GM10266 (cell line): Measurements from ENCODE around the gene APBA2.

ENCODE experiments used
- DNase-seq: peaks from one replicate; pipeline ENCODE4 v3.0.0; 2012; ENCODE audit errors: extremely low spot score
- TF ChIP-seq, protein P1 (sequence below): IDR thresholded peaks from 2 replicates; pipeline ENCODE4 v1.5.1; 2012; ENCODE audit warnings: mild to moderate bottlenecking, low read depth; ENCODE audit not compliant: control insufficient read depth, insufficient read depth; ENCODE audit errors: missing control alignments

APBA2 gene

DNA sequence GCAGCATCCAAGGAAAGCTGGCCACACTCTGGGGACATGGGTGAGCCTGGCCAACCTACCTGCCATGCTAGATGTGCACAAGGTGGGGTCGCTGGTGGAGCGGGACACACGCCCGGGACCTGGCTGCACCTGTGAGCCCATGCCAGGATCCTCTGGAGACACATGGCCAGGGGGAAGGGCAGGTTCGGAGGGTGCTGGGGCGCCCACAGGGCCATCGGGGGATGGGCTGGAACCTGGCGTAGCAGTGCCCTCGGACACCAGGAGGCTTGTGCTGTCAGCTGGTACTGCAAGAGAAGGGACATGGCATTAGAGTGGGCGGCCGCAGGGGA, 240.4 kb downstream of the APBA2 start:
- no peak for DNase-seq

DNA sequence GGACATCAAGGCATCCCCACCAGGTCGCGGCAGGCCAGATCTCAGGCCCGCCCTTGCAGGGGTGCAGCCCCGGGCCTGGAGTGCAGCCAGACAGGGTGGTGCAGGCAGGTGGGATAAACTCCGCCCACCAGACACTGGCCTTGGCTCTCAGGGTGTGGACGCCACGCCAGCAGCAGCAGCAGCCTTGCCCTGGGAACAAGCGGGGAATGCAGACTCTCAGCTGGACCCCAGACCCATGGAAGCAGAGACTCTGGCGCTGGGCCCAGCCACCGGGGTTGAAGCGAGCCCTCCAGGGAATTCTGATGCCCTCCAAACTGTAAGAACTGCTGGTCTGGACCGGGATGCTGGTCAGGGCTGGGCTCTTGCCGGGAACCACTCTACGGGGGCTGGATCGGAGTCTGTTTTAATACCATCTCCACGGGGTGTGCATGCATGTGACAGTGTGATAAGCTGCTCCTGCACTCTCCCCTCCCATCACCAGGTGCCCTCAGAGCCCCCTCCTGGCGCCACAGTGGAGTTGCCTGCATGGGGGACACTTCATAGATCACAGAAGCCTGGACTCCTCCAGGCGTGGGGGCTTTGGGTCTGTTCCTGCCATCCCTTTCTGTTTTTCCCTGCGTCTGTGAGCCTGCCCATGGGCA, 241.2 kb downstream of the APBA2 start:
- TF ChIP-seq, protein P1, sequence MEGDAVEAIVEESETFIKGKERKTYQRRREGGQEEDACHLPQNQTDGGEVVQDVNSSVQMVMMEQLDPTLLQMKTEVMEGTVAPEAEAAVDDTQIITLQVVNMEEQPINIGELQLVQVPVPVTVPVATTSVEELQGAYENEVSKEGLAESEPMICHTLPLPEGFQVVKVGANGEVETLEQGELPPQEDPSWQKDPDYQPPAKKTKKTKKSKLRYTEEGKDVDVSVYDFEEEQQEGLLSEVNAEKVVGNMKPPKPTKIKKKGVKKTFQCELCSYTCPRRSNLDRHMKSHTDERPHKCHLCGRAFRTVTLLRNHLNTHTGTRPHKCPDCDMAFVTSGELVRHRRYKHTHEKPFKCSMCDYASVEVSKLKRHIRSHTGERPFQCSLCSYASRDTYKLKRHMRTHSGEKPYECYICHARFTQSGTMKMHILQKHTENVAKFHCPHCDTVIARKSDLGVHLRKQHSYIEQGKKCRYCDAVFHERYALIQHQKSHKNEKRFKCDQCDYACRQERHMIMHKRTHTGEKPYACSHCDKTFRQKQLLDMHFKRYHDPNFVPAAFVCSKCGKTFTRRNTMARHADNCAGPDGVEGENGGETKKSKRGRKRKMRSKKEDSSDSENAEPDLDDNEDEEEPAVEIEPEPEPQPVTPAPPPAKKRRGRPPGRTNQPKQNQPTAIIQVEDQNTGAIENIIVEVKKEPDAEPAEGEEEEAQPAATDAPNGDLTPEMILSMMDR: no peak
- DNase-seq: no peak

More for the DNA sequence above, 240.4 kb downstream of the APBA2 start:
- TF ChIP-seq, protein P1: no peak

DNA sequence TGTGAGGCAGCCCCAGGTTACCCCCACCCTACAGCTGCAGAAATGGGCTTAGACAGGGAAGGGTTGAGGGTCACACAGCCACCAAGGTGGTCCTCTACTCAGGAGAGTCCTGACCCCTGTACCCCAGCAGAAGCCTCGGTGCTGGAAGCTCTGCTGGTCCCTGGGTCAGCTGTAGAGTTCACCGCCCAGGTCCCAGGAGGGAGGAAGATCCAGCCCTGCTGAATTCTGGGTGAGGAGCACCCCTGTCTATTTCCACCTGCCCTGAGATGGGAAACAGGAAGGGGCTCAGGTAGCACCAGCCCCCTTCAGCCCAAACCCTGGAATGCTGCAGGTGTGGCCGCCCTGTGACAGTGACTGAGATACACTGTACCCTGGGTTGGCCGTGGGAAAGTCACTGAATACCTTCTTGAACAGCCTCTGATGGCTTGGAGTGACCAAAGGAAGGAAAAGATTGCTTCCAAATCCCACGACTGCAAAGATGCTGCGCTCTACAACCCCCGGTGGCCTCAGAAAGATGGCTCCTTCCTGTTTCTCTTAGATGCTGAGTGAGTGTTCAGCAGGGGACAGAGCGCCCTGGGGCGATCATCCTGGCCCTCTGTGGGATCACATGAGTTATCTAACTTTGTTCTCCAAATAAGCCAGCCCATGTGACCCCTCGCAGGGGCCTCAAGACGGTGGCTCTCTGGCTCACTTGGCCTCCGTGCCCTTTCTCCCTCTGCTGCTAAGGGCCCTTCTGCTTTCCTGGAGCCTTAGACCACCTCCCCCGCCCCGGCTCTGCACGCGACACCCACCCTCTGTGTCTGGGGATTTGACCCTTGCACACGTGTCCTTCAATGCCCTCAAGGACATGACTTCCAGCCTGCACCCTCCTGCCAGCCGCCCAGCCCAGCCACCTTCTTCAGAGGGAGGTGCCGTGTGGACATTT, 242.0 kb downstream of the APBA2 start:
- TF ChIP-seq, protein P1: no peak

DNA sequence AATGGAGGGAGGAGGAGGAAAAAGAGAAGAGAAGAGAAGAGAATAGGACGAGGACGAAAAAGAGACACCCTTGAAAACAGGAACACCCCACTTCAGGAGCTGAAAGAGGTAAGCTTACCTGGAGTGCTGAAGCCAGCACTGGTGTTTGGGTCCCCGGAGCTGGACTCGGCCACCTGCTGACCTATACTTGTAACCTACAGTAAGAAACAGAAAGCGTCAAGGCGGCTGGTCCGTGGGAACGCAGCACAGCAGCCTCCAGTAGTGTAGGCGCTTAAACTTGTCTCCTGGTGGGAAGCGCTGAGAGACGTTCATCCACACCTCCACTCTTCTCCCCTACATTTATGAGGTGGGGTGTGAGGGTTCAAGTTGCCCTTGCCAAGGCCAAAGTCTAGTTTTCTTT, 242.9 kb downstream of the APBA2 start:
- TF ChIP-seq, protein P1: no peak
- no peak for DNase-seq

More for the DNA sequence above, 242.0 kb downstream of the APBA2 start:
- no peak for DNase-seq

DNA sequence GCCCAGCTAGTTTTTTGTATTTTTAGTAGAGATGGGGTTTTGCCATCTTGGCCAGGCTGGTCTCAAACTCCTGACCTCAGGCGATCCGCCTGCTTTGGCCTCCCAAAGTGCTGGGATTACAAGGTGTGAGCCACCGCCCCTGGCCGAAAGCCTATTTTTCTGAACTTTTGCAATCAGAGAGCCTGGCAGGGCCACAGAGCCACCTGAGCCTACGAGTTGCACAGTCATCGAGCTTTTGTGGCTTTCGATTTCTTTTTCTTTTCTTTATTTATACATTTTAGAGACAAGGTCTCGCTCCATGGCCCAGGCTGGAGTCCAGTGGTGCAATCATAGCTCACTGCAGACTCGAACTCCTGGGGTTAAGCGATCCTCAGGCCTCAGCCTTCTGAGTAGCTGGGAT, 243.4 kb downstream of the APBA2 start:
- no peak for DNase-seq
- TF ChIP-seq, protein P1: no peak

DNA sequence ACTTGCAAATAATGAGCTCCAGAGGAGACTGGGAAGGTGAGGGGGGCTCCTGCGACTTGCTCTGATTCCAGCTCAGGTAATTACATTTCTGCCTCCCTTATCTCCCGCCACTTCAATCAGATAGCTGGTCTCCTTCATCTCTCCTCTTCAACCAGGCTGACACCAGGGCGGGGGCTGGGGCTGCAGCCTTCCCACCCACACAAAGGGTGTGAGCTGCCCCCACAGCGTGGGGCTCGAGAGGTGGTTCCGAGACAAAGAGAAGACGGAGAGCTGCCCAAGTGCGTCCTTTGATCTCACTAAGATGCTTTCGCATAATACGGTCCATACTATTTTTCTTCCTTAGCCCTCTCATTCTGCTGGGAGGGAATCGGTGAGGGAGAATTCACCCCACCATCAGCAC, 244.2 kb downstream of the APBA2 start:
- DNase-seq: no peak
- TF ChIP-seq, protein P1: no peak

DNA sequence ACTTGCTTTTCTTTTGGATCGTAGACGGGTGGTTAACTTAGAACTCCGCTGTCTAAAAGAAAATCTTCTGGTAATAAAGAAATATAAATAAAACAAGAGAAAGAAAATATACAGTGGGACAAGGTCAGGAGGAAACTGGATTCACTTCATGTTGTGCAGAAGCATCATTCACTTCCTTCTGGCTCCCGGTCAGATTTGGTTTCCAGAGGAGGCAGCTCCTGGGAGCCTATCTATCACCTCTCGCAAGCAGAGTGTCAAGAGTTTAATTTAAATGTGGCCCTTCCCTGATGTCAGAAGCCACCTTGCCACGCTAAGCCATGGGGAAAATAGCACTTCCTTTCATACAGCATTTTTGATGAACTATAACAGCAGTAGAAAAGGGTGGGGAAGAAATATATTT, 244.7 kb downstream of the APBA2 start:
- TF ChIP-seq, protein P1: no peak
- DNase-seq: no peak
